ENCODE measurements around the gene CCDC91.

GRCh38 chr12:28219827-28220226 lies 29.6 kb downstream of the CCDC91 start:
- TF ChIP-seq CTCF (IDR thresholded peaks at IDR 0.05) (no peak), POLR2A (IDR thresholded peaks at IDR 0.05) (no peak)
